ENCODE results near the gene ZNF311. TPM values are rescaled to one million over a fixed set of nuclear protein-coding genes. Genes with fewer than 3 reads are reported as not detected.
"Not testable (repeated sequence)": the region's sequence is repeated elsewhere in the genome, so short reads cannot be mapped to it uniquely, and the experiment has no call there.

Gene ZNF311
- total RNA-seq, 1 experiment from 2014 or later = 0.39 TPM

DNA sequence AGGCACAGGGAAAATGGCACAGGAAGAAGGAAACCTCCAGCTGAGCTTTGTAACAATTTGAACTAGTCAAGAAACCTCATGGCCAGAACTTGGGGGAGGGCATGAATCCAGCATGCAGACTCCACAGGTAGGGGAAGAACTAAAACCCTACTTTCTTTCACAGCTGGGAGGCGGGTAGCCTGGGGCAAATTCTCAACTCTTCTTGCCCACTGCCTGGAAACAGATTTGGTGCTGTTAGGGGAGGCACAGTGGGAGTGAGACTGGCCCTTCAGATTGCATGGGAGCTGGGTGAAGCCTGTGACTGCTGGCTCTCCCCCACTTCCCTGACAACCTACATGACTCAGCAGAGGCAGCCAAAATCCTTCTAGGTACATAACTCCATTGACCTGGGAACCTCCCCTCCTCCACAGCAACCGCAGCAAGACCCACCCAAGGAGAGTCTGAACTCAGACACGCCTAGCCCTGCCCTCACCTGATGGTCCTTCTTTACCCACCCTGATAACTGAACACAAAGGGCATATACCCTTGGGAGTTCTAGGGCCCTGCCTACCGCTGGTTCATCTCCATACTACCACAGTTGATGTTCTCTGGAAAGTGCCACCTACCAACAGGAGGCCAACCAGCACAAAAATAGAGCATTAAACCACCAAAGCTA is 44.1 kb downstream of the ZNF311 start:
- in situ Hi-C loops (cut with HindIII; ENCODE audit: low pct_unique_long_range_greater_than_20kb, low sequenced_read_pairs) (no loop called here), intact Hi-C loops (cut with micrococcal nuclease; ENCODE audit: unreplicated experiment) (no loop called here)
- no peak overlapping the region for H3K4me3 ChIP-seq (ENCODE audit: low read depth in 2 of 2, low read length in 2 of 2)
- CTCF ChIA-PET = no interaction called here
- H3K27ac ChIP-seq (ENCODE audit: low read length) = no peak overlapping the region
- POLR2A ChIA-PET = no interaction called here
- DNase-seq (ENCODE audit: low read depth, low spot score) (no peak), ATAC-seq (no peak)
- no peaks in the 10 kb centered on the region for H3K36me3 ChIP-seq (ENCODE audit: control insufficient read depth, insufficient read depth, low read length)
- no peaks in the 10 kb centered on the region; the same call in 1 of the 2 replicates for H3K9me3 ChIP-seq (ENCODE audit: control insufficient read depth, insufficient read depth, low read depth, low read length)
- no peaks in the 10 kb centered on the region for H3K27me3 ChIP-seq (ENCODE audit: control insufficient read depth, insufficient read depth, low read length)
- TF ChIP-seq POLR2AphosphoS5 (IDR thresholded peaks at IDR 0.05; ENCODE audit: low read depth, low read length) = no peak
- TF ChIP-seq SIN3A (IDR thresholded peaks at IDR 0.05; ENCODE audit: borderline replicate concordance, insufficient read depth, low read depth, low read length) = no peak
- TF ChIP-seq TCF7L2 (IDR thresholded peaks at IDR 0.05; ENCODE audit: low read depth, low read length) = no peak
- TF ChIP-seq, protein P1, sequence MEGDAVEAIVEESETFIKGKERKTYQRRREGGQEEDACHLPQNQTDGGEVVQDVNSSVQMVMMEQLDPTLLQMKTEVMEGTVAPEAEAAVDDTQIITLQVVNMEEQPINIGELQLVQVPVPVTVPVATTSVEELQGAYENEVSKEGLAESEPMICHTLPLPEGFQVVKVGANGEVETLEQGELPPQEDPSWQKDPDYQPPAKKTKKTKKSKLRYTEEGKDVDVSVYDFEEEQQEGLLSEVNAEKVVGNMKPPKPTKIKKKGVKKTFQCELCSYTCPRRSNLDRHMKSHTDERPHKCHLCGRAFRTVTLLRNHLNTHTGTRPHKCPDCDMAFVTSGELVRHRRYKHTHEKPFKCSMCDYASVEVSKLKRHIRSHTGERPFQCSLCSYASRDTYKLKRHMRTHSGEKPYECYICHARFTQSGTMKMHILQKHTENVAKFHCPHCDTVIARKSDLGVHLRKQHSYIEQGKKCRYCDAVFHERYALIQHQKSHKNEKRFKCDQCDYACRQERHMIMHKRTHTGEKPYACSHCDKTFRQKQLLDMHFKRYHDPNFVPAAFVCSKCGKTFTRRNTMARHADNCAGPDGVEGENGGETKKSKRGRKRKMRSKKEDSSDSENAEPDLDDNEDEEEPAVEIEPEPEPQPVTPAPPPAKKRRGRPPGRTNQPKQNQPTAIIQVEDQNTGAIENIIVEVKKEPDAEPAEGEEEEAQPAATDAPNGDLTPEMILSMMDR (IDR thresholded peaks at IDR 0.05) = no peak
- TF ChIP-seq, protein P2, sequence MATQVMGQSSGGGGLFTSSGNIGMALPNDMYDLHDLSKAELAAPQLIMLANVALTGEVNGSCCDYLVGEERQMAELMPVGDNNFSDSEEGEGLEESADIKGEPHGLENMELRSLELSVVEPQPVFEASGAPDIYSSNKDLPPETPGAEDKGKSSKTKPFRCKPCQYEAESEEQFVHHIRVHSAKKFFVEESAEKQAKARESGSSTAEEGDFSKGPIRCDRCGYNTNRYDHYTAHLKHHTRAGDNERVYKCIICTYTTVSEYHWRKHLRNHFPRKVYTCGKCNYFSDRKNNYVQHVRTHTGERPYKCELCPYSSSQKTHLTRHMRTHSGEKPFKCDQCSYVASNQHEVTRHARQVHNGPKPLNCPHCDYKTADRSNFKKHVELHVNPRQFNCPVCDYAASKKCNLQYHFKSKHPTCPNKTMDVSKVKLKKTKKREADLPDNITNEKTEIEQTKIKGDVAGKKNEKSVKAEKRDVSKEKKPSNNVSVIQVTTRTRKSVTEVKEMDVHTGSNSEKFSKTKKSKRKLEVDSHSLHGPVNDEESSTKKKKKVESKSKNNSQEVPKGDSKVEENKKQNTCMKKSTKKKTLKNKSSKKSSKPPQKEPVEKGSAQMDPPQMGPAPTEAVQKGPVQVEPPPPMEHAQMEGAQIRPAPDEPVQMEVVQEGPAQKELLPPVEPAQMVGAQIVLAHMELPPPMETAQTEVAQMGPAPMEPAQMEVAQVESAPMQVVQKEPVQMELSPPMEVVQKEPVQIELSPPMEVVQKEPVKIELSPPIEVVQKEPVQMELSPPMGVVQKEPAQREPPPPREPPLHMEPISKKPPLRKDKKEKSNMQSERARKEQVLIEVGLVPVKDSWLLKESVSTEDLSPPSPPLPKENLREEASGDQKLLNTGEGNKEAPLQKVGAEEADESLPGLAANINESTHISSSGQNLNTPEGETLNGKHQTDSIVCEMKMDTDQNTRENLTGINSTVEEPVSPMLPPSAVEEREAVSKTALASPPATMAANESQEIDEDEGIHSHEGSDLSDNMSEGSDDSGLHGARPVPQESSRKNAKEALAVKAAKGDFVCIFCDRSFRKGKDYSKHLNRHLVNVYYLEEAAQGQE (IDR thresholded peaks at IDR 0.05; ENCODE audit: insufficient read depth in 1 of 2, low read depth in 2 of 2, low read length in 1 of 2) = no peak
- no TSS peak for BruUV-seq (replicated peaks)
- no peaks in the 10 kb centered on the region for H3K4me1 ChIP-seq (ENCODE audit: control insufficient read depth, insufficient read depth, low read length)

DNA sequence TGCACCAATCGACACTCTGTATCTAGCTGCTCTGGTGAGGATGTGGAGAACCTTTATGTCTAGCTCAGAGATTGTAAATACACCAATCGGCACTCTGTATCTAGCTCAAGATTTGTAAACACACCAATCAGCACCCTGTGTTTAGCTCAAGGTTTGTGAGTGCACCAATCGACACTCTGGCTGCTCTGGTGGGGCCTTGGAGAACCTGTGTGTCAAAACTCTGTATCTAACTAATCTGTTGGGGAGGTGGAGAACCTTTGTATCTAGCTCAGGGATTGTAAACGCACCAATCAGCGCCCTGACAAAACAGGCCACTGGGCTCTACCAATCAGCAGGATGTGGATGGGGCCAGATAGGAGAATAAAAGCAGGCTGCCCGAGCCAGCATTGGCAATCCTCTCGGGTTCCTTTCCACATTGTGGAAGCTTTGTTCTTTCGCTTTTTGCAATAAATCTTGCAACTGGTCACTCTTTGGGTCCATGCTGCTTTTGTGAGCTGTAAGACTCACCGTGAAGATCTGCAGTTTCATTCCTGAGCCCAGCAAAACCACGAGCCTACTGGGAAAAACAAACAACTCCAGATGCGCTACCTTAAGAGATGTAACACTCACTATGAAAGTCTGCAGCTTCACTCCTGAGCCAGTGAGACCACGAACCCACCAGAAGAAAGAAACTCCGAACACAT is 46.4 kb downstream of the ZNF311 start:
- in situ Hi-C loops (cut with HindIII; ENCODE audit: low pct_unique_long_range_greater_than_20kb, low sequenced_read_pairs); H3K27me3 ChIP-seq (ENCODE audit: control insufficient read depth, insufficient read depth, low read length); H3K4me3 ChIP-seq (ENCODE audit: low read depth in 2 of 2, low read length in 2 of 2); POLR2A ChIA-PET; BruUV-seq (replicated peaks); H3K27ac ChIP-seq (ENCODE audit: low read length); intact Hi-C loops (cut with micrococcal nuclease; ENCODE audit: unreplicated experiment); H3K36me3 ChIP-seq (ENCODE audit: control insufficient read depth, insufficient read depth, low read length); H3K9me3 ChIP-seq (ENCODE audit: control insufficient read depth, insufficient read depth, low read depth, low read length); H3K4me1 ChIP-seq (ENCODE audit: control insufficient read depth, insufficient read depth, low read length); ATAC-seq; DNase-seq (ENCODE audit: low read depth, low spot score): not testable (repeated sequence)
- CTCF ChIA-PET = interaction anchor here (0.6 to 0.7 kb wide), 2 partner anchors 25 to 230 kb away, joined by 3 to 13 read pairs; no protein-coding TSS in a partner anchor

DNA sequence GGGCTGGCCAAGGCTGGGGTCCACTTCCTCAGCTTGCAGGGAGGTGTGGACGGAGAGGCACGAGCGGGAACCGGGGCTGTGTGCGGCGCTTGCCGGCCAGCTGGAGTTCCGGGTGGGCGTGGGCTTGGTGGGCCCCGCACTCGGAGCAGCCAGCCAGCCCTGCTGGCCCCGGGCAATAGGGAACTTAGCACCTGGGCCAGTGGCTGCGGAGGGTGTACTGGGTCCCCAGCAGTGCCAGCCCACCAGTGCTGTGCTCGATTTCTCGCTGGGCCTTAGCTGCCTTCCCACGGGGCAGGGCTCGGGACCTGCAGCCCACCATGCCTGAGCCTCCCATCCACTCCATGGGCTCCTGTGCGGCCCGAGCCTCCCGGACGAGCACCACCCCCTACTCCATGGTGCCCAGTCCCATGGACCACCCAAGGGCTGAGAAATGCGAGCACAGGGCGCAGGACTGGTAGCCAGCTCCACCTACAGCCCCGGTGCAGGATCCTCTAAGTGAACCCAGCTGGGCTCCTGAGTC is 47.3 kb downstream of the ZNF311 start:
- POLR2A ChIA-PET; BruUV-seq (replicated peaks): not testable (repeated sequence)

More for the DNA sequence above, 47.3 kb downstream of the ZNF311 start:
- ATAC-seq; H3K27ac ChIP-seq (ENCODE audit: low read length); H3K4me3 ChIP-seq (ENCODE audit: low read depth in 2 of 2, low read length in 2 of 2); H3K9me3 ChIP-seq (ENCODE audit: control insufficient read depth, insufficient read depth, low read depth, low read length); intact Hi-C loops (cut with micrococcal nuclease; ENCODE audit: unreplicated experiment); in situ Hi-C loops (cut with HindIII; ENCODE audit: low pct_unique_long_range_greater_than_20kb, low sequenced_read_pairs); H3K27me3 ChIP-seq (ENCODE audit: control insufficient read depth, insufficient read depth, low read length); DNase-seq (ENCODE audit: low read depth, low spot score); H3K4me1 ChIP-seq (ENCODE audit: control insufficient read depth, insufficient read depth, low read length); H3K36me3 ChIP-seq (ENCODE audit: control insufficient read depth, insufficient read depth, low read length): not testable (repeated sequence)
- CTCF ChIA-PET = interaction anchor here (0.6 kb wide), 1 partner anchor 26 kb away, joined by 13 read pairs; no protein-coding TSS in a partner anchor
